HepG2 (cell line): Measurements from ENCODE around the gene ZFAND2B. TPM values are rescaled to one million over a fixed set of nuclear protein-coding genes. Genes with fewer than 3 reads are reported as not detected.

Experiments
- FOSL1 ChIP-seq: sonication (generic); formaldehyde crosslinking; IDR thresholded peaks from 2 replicates; pipeline ENCODE4 v1.9.0; 2021; ENCODE audit warnings: missing genetic modification reagents, borderline replicate concordance
- SP5 ChIP-seq: IDR thresholded peaks from 2 replicates; pipeline ENCODE4 v1.6.1; 2016; ENCODE audit warnings: low read depth, borderline replicate concordance
- ZNF33B ChIP-seq: sonication (generic); formaldehyde crosslinking; IDR thresholded peaks from 2 replicates; pipeline ENCODE4 v1.5.1; 2020; ENCODE audit warnings: mild to moderate bottlenecking, missing genetic modification reagents
- ZSCAN25 ChIP-seq: sonication (generic); formaldehyde crosslinking; IDR thresholded peaks from 2 replicates; pipeline ENCODE4 v1.8.0; 2022; ENCODE audit warnings: mild to moderate bottlenecking, missing genetic modification reagents
- polyA plus RNA-seq, 8 experiments: library from polyadenylated mRNA; depleted of rRNA in 3 of 8; stranded (reverse) in 7 of 8; unstranded in 1 of 8; fragments of >200 nt; fragmentation: Illumina TruSeq in 4 of 8; extraction: Trizol in 4 of 8; gene quantifications; 2 replicates each; pipeline versions ENCODE4 v1.2.1 to v1.2.3, GENCODE V29; 2011 to 2016; ENCODE audit warnings: low read depth in 4 of 8, missing spikeins in 1 of 8, mixed read lengths in 1 of 8; ENCODE audit not compliant: insufficient read depth in 1 of 8
- total RNA-seq, 5 experiments: library from RNA; depleted of rRNA; stranded (reverse); fragments of >200 nt; fragmentation: Illumina TruSeq; extraction: Trizol; gene quantifications; 2 replicates each; pipeline ENCODE4 v1.2.3, GENCODE V29; 2016; ENCODE audit warnings: low read depth in 1 of 5
- TF ChIP-seq, protein P1 (sequence below): sonication (generic); formaldehyde crosslinking; IDR thresholded peaks from 2 replicates; pipeline ENCODE4 v1.4.0; 2020; ENCODE audit warnings: missing genetic modification reagents
- TF ChIP-seq, protein P2 (sequence below): sonication (generic); formaldehyde crosslinking; IDR thresholded peaks from 2 replicates; pipeline ENCODE4 v1.8.0; 2022; ENCODE audit warnings: missing genetic modification reagents, mild to moderate bottlenecking, inconsistent platforms, borderline replicate concordance
- TF ChIP-seq, protein P3 (sequence below), 2 experiments: fragments of 450-650 bp in 1 of 2; sonication (generic) in 1 of 2; formaldehyde crosslinking in 1 of 2; IDR thresholded peaks; 2 replicates each; pipeline versions ENCODE4 v1.6.1 to v1.8.0; 2016 to 2022; ENCODE audit warnings: antibody characterized with exemption in 1 of 2, mild to moderate bottlenecking in 1 of 2, missing genetic modification reagents in 1 of 2
- TF ChIP-seq, protein P4 (sequence below): IDR thresholded peaks from 2 replicates; pipeline ENCODE4 v1.6.1; 2016; ENCODE audit warnings: low read depth, borderline replicate concordance

The ZFAND2B gene
- total and polyA plus RNA-seq, 2 of the 13 experiments (the other 11 are each of a cell fraction or from before 2014, with no cell fraction given), result 53.3 to 115 TPM

DNA sequence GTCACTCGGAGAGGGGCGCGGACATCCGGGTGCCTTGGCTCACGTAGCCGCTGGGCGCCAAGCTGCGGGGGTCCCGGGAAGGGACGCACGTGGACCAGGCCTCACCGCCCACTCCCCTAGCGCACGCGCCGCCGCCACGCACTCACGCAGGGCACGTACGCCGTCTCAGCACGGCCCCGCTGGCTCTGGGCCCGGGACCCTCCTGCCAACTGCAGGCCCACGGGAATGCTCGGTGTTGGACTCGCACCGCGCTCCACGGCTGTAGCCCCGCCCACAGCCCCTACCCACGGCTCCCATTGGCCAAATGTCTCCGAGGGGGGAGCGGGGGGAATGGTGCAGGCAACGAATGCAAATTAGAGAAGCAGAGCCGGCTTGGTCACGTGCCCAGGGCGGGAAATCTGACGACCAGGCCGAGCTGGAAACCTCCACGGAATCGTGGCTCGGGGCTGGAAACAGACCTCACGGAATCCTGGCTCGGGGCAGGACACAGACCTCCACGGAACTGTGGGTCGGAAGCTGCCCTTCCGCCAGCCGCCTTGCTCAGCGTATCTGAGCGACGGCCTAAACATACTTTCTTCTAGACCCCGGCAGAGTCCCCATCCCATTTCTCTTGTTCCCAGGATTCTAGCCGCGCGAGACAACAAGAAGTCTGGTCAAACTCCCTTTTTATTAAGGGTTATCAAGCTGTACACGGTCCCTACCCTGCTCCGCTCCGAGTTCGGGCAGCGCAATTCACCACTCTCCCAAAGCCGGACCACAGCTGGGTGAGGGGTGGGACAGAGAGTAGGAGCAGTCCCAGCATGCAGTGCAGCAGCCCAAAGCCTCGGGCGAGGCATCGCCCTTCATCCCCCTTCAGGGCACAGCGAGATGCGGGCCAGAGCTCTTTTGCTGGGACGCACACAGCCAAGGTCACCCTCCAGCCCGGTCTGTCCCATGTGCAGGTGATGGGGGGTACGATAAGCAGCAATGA lies 12.4 kb downstream of the ZFAND2B start, which contains the start of gene ABCB6 (continued):
- TF ChIP-seq, protein P1, sequence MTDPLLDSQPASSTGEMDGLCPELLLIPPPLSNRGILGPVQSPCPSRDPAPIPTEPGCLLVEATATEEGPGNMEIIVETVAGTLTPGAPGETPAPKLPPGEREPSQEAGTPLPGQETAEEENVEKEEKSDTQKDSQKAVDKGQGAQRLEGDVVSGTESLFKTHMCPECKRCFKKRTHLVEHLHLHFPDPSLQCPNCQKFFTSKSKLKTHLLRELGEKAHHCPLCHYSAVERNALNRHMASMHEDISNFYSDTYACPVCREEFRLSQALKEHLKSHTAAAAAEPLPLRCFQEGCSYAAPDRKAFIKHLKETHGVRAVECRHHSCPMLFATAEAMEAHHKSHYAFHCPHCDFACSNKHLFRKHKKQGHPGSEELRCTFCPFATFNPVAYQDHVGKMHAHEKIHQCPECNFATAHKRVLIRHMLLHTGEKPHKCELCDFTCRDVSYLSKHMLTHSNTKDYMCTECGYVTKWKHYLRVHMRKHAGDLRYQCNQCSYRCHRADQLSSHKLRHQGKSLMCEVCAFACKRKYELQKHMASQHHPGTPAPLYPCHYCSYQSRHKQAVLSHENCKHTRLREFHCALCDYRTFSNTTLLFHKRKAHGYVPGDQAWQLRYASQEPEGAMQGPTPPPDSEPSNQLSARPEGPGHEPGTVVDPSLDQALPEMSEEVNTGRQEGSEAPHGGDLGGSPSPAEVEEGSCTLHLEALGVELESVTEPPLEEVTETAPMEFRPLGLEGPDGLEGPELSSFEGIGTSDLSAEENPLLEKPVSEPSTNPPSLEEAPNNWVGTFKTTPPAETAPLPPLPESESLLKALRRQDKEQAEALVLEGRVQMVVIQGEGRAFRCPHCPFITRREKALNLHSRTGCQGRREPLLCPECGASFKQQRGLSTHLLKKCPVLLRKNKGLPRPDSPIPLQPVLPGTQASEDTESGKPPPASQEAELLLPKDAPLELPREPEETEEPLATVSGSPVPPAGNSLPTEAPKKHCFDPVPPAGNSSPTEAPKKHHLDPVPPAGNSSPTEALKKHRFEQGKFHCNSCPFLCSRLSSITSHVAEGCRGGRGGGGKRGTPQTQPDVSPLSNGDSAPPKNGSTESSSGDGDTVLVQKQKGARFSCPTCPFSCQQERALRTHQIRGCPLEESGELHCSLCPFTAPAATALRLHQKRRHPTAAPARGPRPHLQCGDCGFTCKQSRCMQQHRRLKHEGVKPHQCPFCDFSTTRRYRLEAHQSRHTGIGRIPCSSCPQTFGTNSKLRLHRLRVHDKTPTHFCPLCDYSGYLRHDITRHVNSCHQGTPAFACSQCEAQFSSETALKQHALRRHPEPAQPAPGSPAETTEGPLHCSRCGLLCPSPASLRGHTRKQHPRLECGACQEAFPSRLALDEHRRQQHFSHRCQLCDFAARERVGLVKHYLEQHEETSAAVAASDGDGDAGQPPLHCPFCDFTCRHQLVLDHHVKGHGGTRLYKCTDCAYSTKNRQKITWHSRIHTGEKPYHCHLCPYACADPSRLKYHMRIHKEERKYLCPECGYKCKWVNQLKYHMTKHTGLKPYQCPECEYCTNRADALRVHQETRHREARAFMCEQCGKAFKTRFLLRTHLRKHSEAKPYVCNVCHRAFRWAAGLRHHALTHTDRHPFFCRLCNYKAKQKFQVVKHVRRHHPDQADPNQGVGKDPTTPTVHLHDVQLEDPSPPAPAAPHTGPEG (CRISPR knock-in tag), result no peak
- TF ChIP-seq, protein P2, sequence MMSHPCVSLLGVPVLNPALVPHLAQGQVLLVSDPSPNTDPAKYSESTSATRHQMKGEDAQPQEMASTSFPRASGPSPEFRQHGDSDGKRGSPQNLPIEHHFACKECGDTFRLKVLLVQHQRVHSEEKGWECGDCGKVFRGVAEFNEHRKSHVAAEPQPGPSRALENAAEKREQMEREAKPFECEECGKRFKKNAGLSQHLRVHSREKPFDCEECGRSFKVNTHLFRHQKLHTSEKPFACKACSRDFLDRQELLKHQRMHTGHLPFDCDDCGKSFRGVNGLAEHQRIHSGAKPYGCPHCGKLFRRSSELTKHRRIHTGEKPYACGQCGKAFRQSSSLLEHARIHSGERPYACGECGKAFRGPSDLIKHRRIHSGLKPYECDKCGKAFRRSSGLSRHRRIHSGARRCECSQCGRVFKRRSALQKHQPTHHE (CRISPR knock-in tag), result peak; percentile 100
- TF ChIP-seq, protein P3, sequence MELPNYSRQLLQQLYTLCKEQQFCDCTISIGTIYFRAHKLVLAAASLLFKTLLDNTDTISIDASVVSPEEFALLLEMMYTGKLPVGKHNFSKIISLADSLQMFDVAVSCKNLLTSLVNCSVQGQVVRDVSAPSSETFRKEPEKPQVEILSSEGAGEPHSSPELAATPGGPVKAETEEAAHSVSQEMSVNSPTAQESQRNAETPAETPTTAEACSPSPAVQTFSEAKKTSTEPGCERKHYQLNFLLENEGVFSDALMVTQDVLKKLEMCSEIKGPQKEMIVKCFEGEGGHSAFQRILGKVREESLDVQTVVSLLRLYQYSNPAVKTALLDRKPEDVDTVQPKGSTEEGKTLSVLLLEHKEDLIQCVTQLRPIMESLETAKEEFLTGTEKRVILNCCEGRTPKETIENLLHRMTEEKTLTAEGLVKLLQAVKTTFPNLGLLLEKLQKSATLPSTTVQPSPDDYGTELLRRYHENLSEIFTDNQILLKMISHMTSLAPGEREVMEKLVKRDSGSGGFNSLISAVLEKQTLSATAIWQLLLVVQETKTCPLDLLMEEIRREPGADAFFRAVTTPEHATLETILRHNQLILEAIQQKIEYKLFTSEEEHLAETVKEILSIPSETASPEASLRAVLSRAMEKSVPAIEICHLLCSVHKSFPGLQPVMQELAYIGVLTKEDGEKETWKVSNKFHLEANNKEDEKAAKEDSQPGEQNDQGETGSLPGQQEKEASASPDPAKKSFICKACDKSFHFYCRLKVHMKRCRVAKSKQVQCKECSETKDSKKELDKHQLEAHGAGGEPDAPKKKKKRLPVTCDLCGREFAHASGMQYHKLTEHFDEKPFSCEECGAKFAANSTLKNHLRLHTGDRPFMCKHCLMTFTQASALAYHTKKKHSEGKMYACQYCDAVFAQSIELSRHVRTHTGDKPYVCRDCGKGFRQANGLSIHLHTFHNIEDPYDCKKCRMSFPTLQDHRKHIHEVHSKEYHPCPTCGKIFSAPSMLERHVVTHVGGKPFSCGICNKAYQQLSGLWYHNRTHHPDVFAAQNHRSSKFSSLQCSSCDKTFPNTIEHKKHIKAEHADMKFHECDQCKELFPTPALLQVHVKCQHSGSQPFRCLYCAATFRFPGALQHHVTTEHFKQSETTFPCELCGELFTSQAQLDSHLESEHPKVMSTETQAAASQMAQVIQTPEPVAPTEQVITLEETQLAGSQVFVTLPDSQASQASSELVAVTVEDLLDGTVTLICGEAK (IDR thresholded peaks at IDR 0.05), result no peak
- TF ChIP-seq, protein P3 (CRISPR knock-in tag; IDR thresholded peaks at IDR 0.05), result peak; percentile 82
- TF ChIP-seq ZNF33B (CRISPR knock-in tag), result peak; percentile 84; the same call in 1 of the 2 replicates
- TF ChIP-seq FOSL1 (CRISPR knock-in tag), result no peak
- TF ChIP-seq SP5 (CRISPR knock-in tag), result peak; percentile 75; the same call in 1 of the 2 replicates
- no peak for TF ChIP-seq ZSCAN25 (CRISPR knock-in tag)
- TF ChIP-seq, protein P4, sequence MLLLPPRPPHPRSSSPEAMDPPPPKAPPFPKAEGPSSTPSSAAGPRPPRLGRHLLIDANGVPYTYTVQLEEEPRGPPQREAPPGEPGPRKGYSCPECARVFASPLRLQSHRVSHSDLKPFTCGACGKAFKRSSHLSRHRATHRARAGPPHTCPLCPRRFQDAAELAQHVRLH, result peak; percentile 78; the same call in 1 of the 2 replicates
